Measurements from ENCODE around the gene ST6GAL1.
"Not testable (repeated sequence)": the region's sequence is repeated elsewhere in the genome, so short reads cannot be mapped to it uniquely, and the experiment has no call there.

ST6GAL1 gene

DNA sequence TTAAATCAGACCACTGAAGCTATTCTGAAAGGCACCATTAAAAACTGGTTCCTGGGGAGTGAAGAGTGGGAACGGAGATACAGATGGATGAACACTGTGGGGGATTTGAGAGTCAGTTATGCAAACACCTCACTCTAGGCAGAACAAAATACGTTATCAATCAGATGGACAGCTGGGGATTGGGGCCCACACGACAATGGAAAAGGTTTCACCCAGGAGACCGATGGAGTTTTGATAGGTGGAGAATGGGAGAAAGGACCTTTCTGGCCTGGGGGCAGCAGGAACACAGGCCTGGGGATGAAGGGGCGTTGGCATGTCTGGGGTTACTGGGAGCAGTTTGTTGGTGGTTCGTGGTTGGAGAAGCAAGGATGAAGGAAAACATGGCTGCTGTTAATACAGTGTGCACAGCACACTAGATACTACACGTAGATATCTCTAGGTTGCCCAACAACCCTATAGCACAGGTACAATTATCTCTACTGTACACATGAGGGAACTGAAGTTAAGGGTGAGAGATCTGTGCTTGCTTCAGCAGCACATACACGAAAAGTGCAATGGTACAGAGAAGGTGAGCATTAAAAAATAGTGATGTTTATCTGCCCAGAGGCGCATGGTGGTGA, 16.5 kb downstream of the ST6GAL1 start:
- no peak for DNase-seq

DNA sequence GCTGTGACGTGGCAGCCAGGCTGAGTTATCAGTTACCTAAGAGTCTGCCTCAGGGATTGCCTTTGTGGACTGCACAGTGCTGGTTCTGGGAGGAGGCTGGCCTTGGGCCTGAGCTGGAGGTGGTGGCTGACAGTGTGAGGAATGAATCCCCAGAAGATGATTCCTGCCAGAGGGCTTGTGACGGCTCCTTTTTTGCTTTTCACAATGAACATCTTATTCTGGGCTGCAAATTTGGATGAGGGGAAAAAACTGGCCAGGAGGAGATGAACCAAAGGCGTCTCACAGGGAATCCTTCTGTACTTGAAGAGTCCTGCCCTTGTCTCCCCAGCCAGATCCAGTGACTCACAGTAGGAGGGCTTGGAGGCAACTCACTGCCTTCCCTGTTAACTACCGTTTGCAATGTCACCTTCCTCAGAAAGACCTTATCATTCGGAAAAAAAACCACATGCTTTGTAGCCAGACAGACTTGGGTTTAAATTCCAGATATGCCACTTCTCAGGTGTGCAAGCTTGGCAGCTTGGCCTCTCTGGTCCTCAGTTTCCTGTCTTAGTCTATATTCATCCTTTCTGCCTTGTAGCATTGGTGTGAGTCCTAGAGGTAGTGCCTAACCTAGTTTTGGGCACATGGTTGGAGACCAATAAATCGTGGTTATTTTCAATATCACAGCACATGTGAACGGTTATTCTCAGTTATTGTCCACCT, 19.1 kb downstream of the ST6GAL1 start:
- no peak for DNase-seq

DNA sequence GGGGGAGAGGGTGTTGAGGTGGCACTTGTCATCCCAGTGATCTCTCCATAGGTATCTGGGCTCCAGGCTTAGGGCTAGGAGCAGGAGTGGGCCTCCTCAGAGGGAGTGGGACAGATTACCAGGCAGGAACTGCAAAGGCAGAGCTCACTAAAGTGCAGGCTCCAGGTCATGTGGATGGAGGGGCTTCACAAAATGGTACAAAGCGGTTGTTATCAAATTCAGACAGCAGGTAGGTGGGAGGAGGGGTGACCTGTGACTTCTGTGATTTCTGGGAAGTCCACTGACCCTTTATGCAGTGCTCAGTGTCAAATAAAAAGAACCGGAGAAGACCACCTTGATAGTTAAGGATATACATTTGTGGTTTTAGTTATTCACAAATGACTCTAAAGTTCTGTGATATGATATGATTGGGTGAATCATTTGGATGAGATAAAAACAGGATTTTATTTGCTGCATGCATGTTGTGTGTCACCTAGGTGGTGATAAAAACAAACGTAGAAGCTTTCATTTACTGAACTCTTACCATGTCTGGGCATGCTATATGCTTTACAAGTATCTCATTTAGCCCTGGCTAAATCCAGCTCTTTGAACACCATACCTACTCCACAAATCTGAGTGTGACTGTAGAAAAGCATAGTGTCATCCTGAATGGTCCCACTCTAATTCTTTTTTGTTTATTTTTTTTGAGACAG, 20.2 kb downstream of the ST6GAL1 start:
- DNase-seq = no peak

DNA sequence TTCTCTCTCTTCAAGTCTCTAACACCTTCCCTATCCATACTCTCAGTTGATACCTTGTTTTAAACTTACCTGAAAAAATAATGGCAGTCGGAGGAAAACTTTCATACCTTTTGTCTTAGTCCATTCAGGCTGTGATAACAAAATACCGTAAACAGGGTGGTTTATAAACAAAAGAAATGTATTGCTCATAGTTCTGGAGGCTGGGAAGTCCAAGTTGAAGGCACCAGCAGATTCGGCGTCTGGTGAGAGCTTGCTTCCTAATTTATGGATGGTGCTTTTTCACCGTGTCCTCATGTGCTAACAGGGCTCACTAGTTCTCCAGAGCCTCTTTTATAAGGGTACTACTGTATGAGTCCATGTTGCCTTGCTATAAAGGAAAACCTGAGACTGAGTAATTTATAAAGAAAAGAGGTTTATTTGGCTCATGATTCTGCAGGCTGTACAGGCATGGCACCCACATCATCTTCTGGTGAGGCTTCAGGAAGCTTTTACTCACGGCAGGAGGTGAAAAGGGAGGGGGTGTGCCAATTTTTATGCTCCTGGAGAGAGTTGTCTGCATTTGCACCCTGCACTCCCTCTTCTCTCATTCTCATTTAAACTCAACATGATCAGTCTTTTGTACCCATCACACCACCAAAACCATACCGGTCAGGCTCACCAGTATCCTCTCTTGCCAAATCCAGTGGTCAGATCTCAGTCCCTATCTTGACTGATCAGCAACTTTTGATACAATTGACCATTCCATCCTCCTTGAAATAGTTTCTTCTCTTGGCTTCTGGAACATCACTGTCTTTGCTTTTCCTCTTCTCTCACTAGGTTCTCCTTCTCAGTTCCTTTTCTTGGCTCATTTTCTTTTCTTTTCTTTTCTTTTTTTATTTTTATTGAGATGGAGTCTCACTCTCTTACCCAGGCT, 21.6 kb downstream of the ST6GAL1 start:
- DNase-seq = no peak

DNA sequence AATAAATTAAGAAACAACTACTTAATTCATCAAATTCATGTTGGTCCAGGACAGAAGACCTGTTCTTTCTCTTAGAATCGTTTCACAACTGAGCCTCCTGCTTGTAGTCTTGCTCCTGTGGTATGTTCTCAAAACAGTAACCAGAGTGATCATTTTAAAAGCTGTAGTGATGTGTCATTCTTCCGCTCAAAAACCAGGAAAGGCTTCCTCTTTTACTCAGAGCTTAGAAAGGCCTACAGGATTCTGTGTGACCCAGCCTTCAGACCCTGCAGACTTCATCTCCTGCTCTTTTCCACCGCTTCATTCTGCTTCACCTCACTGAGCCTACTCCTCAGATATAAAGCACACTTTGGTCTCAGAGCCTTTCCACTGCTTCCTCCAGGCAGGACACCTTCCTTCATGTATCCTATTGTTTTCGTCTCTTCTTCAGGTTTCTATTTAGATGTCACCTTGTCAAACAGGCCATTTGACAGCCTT, 22.7 kb downstream of the ST6GAL1 start:
- no peak for DNase-seq

DNA sequence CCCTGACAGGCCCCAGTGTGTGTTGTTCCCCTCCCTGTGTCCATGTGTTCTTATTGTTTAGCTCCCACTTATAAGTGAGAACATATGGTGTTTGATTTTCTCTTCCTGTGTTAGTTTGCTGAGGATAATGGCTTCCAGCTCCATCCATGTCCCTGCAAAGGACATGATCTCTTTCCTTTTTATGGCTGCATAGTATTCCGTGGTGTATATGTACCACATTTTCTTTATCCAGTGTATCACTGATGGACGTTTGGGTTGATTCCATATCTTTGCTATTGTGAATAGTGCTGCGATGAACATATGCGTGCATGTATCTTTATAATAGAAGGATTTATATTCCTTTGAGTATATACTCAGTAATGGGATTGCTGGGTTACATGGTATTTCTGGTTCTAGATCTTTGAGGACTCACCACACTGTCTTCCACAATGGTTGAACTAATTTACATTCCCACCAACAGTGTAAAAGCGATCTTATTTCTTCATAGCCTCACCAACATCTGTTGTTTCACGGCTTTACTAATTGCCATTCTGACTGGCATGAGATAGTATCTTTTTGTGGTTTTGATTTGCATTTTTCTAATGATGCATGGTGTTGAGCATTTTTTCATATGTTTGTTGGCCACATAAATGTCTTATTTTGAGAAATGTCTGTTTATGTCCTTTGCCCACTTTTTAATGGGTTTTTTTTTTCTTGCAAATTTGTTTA, 23.8 kb downstream of the ST6GAL1 start:
- not testable (repeated sequence) for DNase-seq

DNA sequence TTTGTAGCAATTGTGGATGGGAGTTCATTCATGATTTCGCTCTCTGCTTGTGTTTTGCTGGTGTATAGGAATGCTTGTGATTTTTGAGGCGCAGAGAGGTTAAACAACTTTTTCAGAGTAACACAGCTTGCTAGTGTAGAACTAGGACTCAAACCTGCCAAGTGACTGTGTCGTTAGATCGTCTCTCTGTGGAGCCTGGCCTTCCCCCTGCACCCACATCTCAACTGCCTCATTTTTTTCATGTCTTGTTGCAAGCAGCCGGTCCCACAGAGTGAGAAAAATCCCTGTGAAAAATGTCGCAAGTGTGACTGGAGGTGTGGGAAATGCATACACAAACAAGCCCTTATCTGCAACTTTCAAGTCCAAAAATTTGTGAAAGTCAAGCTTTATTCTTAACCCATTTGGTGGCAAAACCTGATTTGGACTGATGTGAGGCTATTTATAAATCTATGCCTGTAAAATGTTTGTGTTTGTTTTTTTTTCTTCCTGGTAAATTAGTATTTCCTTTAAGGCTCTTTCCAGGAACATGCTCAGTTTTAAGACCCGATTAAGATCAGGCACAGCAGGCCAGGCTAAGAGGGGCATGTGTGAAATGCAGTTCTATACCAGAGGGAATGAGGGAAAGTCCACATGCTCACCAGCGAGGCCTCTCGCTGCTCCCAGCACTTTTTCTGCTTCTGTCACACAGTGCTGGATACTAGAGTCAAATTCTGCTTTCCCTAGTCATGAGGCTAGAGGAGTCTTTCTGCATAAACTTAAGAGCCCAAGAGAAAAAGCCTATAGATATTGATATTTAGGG, 25.8 kb downstream of the ST6GAL1 start:
- no peak for DNase-seq

DNA sequence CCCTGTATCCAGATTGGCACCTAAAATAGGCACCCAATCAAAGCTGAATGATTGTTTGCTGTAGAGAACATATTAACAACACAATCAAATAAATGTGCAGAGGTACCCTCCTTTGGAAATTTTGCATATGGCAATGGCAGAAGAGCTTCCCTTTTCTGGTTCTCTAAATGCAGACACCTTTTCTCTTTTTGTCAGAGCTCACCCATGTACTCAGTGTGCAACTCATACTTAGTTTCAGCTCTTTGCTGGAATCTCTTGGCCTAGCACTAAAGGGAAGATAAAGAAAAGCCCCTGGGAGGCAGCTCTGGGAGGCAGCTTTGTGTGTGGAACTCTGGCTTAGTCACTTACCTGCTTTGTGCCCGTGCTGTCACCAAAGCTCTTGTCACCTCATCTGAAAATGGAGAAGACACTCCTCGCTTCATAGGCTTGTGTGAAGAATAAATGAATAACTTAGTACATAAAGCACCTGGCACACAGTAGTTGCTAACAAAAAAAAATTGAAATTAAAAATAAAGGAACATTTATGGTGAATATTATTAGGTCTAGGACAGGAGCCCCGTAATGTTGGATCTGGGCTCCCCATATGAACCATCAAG, 28.8 kb downstream of the ST6GAL1 start:
- no peak for DNase-seq

DNA sequence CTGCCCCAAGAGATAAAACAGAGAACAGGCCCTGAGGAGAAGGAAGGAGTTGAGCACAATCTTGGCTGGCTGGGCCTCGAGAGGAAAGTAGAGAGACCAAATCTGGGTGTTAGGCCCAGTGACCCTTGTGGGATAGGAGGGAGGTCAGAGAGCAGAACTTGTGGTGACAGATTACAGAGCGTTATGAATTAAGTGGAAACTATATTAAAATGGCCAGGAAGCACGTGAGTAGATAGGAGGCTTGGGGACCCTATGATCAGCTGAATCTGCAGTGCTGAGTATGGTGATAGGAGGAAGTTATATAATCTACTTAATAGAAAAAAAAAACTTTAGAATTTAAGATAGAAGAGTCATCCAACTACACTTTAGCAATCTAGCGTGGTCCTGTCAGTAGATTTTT, 30.0 kb downstream of the ST6GAL1 start:
- DNase-seq = no peak

DNA sequence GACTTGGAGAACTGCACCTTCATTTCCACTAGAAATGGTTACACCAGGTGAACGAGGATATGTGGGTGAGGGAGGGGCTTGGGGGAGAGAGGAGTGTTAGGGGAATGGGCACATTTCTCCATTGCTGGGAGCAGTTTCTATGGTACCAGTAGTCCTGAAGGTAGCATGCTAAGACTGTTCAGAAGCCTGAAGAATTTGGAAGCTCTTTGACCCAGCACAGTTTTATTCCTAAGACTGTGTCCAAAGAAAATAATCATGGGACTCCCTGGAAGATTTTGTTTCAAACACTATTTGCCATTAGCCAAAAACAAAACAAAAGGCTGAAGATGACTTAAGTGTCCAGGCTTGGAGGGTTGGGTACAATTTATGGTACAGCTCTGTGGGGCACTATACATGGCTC, 32.1 kb downstream of the ST6GAL1 start:
- DNase-seq = no peak

DNA sequence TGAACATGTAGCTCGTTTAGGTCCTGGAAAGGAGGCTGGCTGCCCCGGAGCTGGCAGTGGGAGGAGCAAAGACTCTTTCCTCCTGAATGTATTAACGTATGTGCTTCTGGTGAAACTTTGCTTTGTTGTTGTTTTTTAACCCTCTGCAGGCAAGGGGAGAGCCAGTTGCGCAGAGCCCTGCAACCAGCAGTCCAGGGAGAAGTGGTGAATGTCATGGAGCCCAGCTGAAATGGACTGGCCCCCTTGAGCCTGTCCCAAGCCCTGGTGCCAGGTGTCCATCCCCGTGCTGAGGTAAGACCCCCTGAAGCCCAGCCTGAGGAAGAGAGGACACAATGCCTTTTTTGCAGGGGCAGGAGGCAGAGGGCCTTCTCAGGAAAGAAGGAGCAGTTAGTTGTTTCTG, 33.3 kb downstream of the ST6GAL1 start:
- no peak for DNase-seq

DNA sequence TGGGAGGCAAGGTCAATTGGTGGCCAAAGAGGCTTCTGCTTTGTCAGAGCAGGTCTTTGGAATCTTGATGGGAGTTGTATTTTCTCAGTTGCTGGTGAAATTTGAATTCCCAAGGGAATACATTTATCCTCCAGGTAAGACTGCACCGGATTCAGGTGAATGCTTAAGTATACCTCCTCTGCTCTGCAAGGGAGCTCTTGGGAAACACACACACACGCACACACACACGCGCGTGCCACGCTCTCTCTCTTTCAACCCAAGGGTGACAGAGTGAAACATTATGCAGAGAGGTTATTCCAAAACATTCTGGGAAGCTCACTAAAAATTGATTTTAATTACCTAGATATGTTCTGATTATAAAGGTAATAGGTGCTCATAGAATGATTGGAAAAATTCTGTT, 33.7 kb downstream of the ST6GAL1 start:
- no peak for DNase-seq

DNA sequence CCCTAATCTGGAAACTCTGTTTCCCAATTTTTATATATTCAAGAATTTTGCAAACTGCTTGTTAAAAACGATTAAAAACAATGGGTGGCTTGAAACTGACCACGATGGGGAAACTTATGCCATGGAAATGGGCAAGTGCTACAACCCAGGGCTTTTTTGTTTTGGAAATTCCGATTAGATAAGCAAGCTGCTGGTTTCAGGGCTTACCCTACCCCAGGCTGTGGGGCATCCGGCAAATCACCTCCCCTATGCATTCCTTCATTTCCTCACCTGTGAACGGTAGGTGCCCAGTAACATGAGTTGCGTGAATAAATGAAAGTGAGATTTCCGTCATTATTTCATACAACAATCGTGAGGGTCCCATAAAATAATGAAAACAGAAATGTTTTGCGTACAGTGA, 34.3 kb downstream of the ST6GAL1 start:
- DNase-seq = no peak

DNA sequence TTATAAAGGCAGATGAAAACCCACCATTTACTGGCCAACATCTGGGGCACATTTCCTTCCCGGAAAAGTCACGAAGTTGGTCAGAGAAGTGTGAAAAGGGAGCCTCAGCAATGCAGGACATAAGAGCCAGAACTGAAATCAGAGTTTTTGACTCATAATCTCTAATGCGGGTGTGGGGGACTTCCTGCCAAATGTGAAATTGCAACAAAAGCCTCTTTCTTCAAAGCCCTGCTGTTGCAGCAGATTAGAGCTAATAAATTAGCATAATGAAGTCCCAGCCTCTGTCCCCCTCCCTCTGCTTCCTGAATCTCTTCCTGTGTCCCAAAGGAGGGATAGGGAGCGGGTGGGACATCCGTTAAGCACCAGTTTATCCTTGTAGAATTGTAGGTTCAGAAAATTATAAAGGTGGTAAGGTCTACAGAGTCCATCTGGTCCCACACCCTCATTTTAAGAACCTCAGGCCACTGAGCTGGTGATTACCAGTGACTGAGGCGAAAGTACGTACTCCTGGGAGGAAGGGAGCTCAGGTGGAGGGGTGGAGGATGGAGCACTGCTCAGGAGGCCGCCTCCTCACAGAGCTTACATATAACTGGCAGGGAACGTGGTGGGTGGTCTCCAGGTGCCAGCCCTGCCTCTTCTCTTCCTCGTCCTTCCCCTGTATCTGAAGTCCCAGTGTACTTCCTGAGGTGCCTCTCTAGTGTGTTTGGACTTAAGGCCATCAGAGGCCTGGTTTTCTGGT, 35.0 kb downstream of the ST6GAL1 start:
- DNase-seq = no peak

DNA sequence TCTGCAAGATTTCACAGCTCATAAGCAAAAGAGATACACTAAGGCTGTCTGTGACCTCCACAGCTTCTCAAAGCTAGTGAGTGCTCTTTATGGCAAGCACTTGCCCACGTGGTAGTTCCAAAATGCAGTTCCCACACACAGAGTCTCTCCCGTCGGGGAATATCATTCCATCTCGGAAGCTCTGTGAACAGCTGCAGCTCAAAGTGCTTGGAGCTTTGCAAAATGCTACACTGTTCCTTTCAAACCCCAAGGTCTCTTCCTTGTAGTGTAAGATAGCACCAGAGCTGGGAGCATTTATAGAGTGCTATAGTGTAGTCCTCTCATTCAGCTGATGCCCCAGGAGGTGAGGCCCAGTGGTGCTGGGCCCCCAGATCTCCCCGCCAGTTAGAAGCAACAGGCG, 36.1 kb downstream of the ST6GAL1 start:
- DNase-seq = no peak

DNA sequence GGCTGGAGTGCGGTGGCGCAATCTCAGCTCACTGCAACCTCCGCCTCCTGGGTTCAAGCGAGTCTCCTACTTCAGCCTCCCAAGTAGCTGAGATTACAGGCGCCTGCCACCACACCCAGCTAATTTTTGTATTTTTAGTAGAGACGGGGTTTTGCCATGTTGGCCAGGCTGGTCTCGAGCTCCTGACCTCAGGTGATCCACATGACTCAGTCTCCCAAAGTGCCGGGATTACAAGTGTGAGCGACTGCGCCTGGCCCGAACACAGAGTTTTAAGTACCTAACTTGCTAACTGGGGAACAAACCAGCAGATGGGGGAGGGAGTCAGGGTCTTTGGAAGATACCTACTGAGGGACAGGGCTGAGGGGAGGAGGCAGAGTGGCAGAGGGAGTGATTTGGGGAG, 36.9 kb downstream of the ST6GAL1 start:
- DNase-seq = not testable (repeated sequence)

DNA sequence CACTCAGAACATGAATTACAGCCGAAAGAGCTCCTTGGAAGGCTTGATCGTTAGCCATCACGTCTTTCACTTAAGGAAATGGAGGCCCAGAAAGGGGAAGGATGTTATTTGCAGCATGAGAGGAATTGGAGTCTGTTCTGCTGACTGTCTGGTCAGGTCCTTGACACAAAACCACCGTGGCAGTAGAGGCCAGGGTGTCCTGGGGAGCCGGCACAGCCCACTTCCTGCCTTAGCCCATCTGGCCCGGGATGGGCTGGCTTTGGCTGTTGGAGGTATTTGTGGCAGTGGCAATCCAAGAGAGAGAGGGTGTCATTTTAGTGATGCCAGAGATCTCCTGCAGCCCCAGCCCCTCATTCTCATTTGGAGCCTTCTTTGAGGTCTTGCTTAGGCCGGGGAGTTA, 37.4 kb downstream of the ST6GAL1 start:
- no peak for DNase-seq

DNA sequence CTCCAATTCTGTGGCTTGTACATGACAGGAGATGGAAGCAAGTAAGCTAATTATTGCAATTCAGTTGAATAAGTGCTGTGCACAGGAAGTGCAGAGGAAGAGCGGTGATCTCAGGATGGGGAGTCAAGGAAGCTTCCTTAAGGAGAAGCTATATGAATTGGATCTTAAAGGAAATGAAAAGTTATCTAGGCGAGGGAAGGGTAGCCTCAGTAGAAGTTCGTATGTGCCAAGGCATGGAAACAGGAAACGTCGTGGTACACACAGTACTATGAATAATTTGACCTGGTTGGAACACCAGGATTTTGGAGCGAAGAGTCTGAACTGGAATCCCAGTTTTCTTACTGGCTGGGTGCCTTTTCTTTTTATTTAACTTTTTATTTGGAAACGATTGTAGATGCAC, 39.3 kb downstream of the ST6GAL1 start:
- DNase-seq = no peak

DNA sequence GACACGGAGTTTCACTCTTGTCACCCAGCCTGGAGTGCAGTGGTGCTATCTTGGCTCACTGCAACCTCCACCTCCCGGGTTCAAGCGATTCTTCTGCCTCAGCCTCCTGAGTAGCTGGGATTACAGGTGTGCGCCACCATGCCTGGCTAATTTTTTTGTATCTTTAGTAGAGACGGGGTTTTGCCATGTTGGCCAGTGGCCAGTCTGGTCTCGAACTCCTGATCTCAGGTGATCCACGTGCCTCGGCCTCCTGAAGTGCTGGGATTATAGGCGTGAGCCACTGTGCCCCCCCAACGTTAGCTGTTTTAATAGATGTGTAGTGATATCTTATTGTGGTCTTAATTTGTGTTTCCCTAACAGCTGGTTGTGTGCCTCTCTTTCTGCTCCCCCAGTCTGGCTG, 40.8 kb downstream of the ST6GAL1 start:
- DNase-seq = not testable (repeated sequence)

DNA sequence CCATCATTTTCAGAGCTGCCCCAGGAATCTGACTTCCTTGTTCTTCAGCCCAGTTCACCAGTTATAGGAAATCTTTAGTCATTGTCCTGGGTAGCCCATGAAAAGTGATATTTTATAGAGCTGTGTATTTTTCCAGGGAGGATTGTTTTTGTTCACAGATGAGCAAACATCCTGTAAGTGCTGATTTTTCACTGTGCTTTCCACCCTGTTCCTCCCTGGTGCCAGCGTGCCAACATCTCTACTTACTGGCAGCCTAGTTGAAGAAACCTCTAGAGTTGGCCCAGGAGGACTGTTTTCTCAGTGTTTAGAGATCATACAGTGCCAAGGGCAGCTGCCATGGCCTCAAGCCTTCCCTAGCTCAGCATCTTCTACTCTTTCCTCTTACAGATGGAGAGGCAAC, 41.3 kb downstream of the ST6GAL1 start:
- DNase-seq = no peak

Data from retina (tissue), 1 donor.